Keratinocyte (primary cell): ENCODE data around the gene EDC4. TPM values are rescaled to one million over a fixed set of nuclear protein-coding genes. Genes with fewer than 3 reads are reported as not detected.

Experiments
- DNase-seq: peaks from one replicate; pipeline ENCODE4 v3.0.0-alpha.2; 2011; ENCODE audit warnings: low read depth, missing footprints, low spot score
- FAIRE-seq: peaks from 2 replicates; lab custom pipeline; 2011; peaks lifted over from hg19 to GRCh38; lab: Jason Lieb, UNC
- H2AFZ ChIP-seq: 2 replicates; pipeline ENCODE4 v1.6.0; 2012; ENCODE audit warnings: low read length, control low read depth, inconsistent platforms; ENCODE audit not compliant: control insufficient read depth
- H3K27ac ChIP-seq: 2 replicates; pipeline ENCODE4 v1.5.1; 2011; ENCODE audit warnings: low read length; ENCODE audit not compliant: control insufficient read depth, insufficient read depth
- H3K27me3 ChIP-seq: 3 replicates; pipeline ENCODE4 v1.6.0; 2011; ENCODE audit warnings: low read length; ENCODE audit not compliant: control insufficient read depth, insufficient read depth; ENCODE audit errors: extremely low read depth
- H3K36me3 ChIP-seq, 2 experiments: 2 replicates in 1 of 2; 3 replicates in 1 of 2; pipeline ENCODE4 v1.5.1; 2011; ENCODE audit warnings: low read length in 2 of 2, mild to moderate bottlenecking in 1 of 2; ENCODE audit not compliant: control insufficient read depth in 2 of 2, insufficient read depth in 2 of 2; ENCODE audit errors: extremely low read depth in 1 of 2
- H3K4me1 ChIP-seq: 3 replicates; pipeline ENCODE4 v1.5.1; 2011; ENCODE audit warnings: low read length; ENCODE audit not compliant: control insufficient read depth, insufficient read depth; ENCODE audit errors: extremely low read depth
- H3K4me2 ChIP-seq: 3 replicates; pipeline ENCODE4 v1.6.0; 2011; ENCODE audit warnings: low read depth, low read length; ENCODE audit not compliant: control insufficient read depth, insufficient read depth; ENCODE audit errors: extremely low read depth
- H3K4me3 ChIP-seq, 3 experiments: fragments of 200-600 bp in 1 of 3; sonication (generic) in 1 of 3; 2 replicates in 2 of 3; 3 replicates in 1 of 3; pipeline ENCODE4 v1.5.1; 2011 to 2016; ENCODE audit warnings: low read length in 3 of 3, mild to moderate bottlenecking in 3 of 3, control low read depth in 2 of 3, inconsistent platforms in 1 of 3, low read depth in 1 of 3, mixed read lengths in 1 of 3, mixed run types in 1 of 3, moderate library complexity in 1 of 3; ENCODE audit not compliant: control insufficient read depth in 2 of 3, insufficient read depth in 2 of 3; ENCODE audit errors: extremely low read depth in 1 of 3
- H3K79me2 ChIP-seq: 2 replicates; pipeline ENCODE4 v1.6.0; 2012; ENCODE audit warnings: low read length; ENCODE audit not compliant: control insufficient read depth, insufficient read depth
- H3K9ac ChIP-seq: 3 replicates; pipeline ENCODE4 v1.6.0; 2011; ENCODE audit warnings: low read length; ENCODE audit not compliant: control insufficient read depth, insufficient read depth; ENCODE audit errors: extremely low read depth
- H3K9me1 ChIP-seq: 3 replicates; pipeline ENCODE4 v1.6.0; 2011; ENCODE audit warnings: low read length; ENCODE audit not compliant: control insufficient read depth, insufficient read depth; ENCODE audit errors: extremely low read depth
- H3K9me3 ChIP-seq: 2 replicates; pipeline ENCODE4 v1.5.1; 2012; ENCODE audit warnings: low read depth, low read length; ENCODE audit not compliant: control insufficient read depth
- H4K20me1 ChIP-seq: 3 replicates; pipeline ENCODE4 v1.6.0; 2011; ENCODE audit warnings: low read length; ENCODE audit not compliant: control insufficient read depth, insufficient read depth; ENCODE audit errors: extremely low read depth
- EZH2 ChIP-seq: IDR thresholded peaks from one replicate; pipeline ENCODE4 v1.6.1; 2012; ENCODE audit warnings: inconsistent platforms, mild to moderate bottlenecking, low read length, moderate library complexity
- dilution Hi-C: fragments of 300-500 bp; cut with MboI; formaldehyde crosslinking; loops from one replicate; pipeline ENCODE4 v1.7.0; 2020; ENCODE audit warnings: low sequenced_read_pairs; ENCODE audit not compliant: extremely low pct_ligation_motif_present
- polyA plus RNA-seq, 5 experiments: library from polyadenylated mRNA; depleted of rRNA in 3 of 5; stranded (reverse) in 3 of 5; stranded (forward) in 1 of 5; unstranded in 1 of 5; fragments of >200 nt; gene quantifications; 1 replicate in 1 of 5; 2 replicates in 3 of 5; 3 replicates in 1 of 5; pipeline versions ENCODE4 v1.2.1 to v1.2.3, GENCODE V29; 2011 to 2012; ENCODE audit warnings: missing spikeins in 2 of 5, low read depth in 1 of 5, low replicate concordance in 1 of 5
- TF ChIP-seq, protein P1 (sequence below), 3 experiments: IDR thresholded peaks in 1 of 3; conservative IDR thresholded peaks in 1 of 3; optimal IDR thresholded peaks in 1 of 3; 2 replicates in 2 of 3; 3 replicates in 1 of 3; pipeline versions ENCODE3 to v1.5.1; 2011; ENCODE audit warnings: low read length in 3 of 3, mild to moderate bottlenecking in 3 of 3, moderate library complexity in 2 of 3, control low read depth in 1 of 3, inconsistent platforms in 1 of 3; ENCODE audit not compliant: insufficient read depth in 2 of 3; ENCODE audit errors: extremely low read depth in 1 of 3

The EDC4 gene
- polyA plus RNA-seq, 1 donor (not counting 4 experiments of a cell fraction or from before 2014, with no cell fraction given), result 16.7 TPM

DNA sequence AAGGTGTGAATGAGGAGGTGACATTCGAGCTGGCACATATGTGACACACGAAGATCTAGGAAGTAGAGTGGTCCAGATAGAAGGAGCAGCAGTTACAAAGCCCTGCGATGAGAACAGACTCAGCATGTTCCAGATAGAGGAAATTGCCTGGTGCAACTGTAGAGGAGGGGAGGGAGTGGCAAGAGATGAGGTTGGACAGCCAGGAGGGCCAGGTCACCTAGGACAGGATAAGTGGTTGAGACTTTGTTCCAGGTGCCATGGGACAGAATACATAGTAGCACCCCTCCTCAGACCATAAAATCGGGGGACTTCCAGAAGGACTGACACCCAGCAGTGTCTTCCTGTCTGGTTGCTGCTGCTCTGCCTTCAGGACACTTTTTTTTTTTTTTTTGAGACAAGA is 14.4 kb upstream of the EDC4 start:
- H3K36me3 ChIP-seq, result peaks cover 5 to 41% of the 10 kb centered on the region in 2 experiments

GRCh38 chr16:67860589-67861398 is 12.1 kb upstream of the EDC4 start:
- FAIRE-seq, result no peak
- peaks cover 14 to 49% of the 10 kb centered on the region in 2 experiments for H3K36me3 ChIP-seq
- peaks cover 37% of the 10 kb centered on the region for H3K4me1 ChIP-seq
- H3K9me3 ChIP-seq, result no peaks in the 10 kb centered on the region
- no peak for DNase-seq
- TF ChIP-seq, protein P1, sequence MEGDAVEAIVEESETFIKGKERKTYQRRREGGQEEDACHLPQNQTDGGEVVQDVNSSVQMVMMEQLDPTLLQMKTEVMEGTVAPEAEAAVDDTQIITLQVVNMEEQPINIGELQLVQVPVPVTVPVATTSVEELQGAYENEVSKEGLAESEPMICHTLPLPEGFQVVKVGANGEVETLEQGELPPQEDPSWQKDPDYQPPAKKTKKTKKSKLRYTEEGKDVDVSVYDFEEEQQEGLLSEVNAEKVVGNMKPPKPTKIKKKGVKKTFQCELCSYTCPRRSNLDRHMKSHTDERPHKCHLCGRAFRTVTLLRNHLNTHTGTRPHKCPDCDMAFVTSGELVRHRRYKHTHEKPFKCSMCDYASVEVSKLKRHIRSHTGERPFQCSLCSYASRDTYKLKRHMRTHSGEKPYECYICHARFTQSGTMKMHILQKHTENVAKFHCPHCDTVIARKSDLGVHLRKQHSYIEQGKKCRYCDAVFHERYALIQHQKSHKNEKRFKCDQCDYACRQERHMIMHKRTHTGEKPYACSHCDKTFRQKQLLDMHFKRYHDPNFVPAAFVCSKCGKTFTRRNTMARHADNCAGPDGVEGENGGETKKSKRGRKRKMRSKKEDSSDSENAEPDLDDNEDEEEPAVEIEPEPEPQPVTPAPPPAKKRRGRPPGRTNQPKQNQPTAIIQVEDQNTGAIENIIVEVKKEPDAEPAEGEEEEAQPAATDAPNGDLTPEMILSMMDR (optimal IDR thresholded peaks at IDR 0.05 in 1 of 3, IDR thresholded peaks at IDR 0.05 in 1 of 3, conservative IDR thresholded peaks at IDR 0.05 in 1 of 3; ENCODE audit: extremely low read depth in 1 of 3, insufficient read depth in 2 of 3, low read length in 3 of 3), result no peak
- TF ChIP-seq EZH2, result no peak
- H4K20me1 ChIP-seq, result peaks cover 43% of the 10 kb centered on the region
- H3K9me1 ChIP-seq, result peaks cover 8% of the 10 kb centered on the region
- H3K9ac ChIP-seq, result peak overlapping the region; percentile 47
- H2AFZ ChIP-seq, result no peak overlapping the region
- H3K79me2 ChIP-seq, result peaks cover 88% of the 10 kb centered on the region
- dilution Hi-C loops, result no loop called here
- H3K4me2 ChIP-seq, result no peak overlapping the region
- no peaks in the 10 kb centered on the region for H3K27me3 ChIP-seq
- no peak overlapping the region for H3K4me3 ChIP-seq
- H3K27ac ChIP-seq, result peak overlapping the region; percentile 72

More for the DNA sequence above, 14.4 kb upstream of the EDC4 start:
- Histone ChIP-seq H3K27me3 (no peaks in the 10 kb centered on the region), H3K79me2 (peaks cover 94% of the 10 kb centered on the region), H3K4me1 (peaks cover 37% of the 10 kb centered on the region), H3K9me3 (no peaks in the 10 kb centered on the region), H3K4me3 (no peak overlapping the region), H3K9ac (peak overlapping the region; percentile 75), H3K4me2 (no peak overlapping the region), H2AFZ (no peak overlapping the region), H4K20me1 (peaks cover 46% of the 10 kb centered on the region), H3K9me1 (peaks cover 10% of the 10 kb centered on the region), H3K27ac (peak overlapping the region; percentile 97)
- FAIRE-seq (no peak), DNase-seq (no peak)
- TF ChIP-seq, protein P1 (optimal IDR thresholded peaks at IDR 0.05 in 1 of 3, IDR thresholded peaks at IDR 0.05 in 1 of 3, conservative IDR thresholded peaks at IDR 0.05 in 1 of 3; ENCODE audit: extremely low read depth in 1 of 3, insufficient read depth in 2 of 3, low read length in 3 of 3), result no peak
- TF ChIP-seq EZH2, result no peak
- dilution Hi-C loops, result no loop called here
